GM10248 (cell line): ENCODE measurements around the gene TMA16.
"Not testable (repeated sequence)": the region's sequence is repeated elsewhere in the genome, so short reads cannot be mapped to it uniquely, and the experiment has no call there.

ENCODE experiments used
- CTCF ChIA-PET: fragments of 300-600 bp; sonication (Branson Sonifier 250); formaldehyde crosslinking; extraction: SDS; loops from one replicate; lab custom pipeline; 2021; ENCODE audit warnings: antibody characterized with exemption; lab: Yijun Ruan, JAX
- POLR2A ChIA-PET: fragments of 350-650 bp; sonication (Branson Sonifier 250); formaldehyde crosslinking; extraction: SDS; loops from one replicate; lab custom pipeline; 2020; ENCODE audit warnings: antibody characterized with exemption; lab: Yijun Ruan, JAX
- DNase-seq: peaks from one replicate; pipeline ENCODE4 v3.0.0; 2012; ENCODE audit errors: extremely low spot score
- CTCF ChIP-seq: IDR thresholded peaks from 2 replicates; pipeline ENCODE4 v1.5.1; 2012; ENCODE audit warnings: mild to moderate bottlenecking, low read depth; ENCODE audit errors: extremely low read depth, missing control alignments, control extremely low read depth

Gene TMA16

DNA sequence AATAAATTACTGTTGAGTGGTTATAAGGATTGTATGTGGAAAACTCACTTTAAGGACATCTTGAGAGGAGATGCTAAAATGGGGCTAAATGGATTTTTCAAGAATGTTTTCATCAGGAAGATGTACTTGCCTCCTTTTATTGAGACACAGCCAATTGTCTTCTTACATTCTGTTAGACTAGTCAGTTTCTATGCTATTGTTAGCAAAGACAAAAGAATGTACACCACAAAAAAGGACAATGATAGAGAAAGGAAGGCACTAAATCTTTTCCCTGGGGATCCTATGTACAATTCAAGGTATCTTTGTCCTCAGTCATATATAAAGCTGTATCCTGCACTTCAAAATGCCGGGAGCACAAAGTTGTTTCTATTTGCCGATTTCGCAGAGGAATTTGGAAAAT, 42.6 kb downstream of the TMA16 start:
- ChIA-PET CTCF (interaction anchor here (1.2 to 7.2 kb wide), 6 partner anchors 8 to 51 kb away, joined by 5 to 101 read pairs (median 11); no protein-coding TSS in a partner anchor), POLR2A (no interaction called here)
- no peak for TF ChIP-seq CTCF
- no peak for DNase-seq

- CTCF ChIA-PET = interaction anchor here (0.9 to 7.2 kb wide), 9 partner anchors 13 to 1043 kb away, joined by 3 to 101 read pairs (median 4); partner anchors contain the start of gene TMA16
- POLR2A ChIA-PET, DNase-seq: not testable (repeated sequence)
Observed at GRCh38 chr4:163538820-163539219, 44.3 kb downstream of the TMA16 start.

DNA sequence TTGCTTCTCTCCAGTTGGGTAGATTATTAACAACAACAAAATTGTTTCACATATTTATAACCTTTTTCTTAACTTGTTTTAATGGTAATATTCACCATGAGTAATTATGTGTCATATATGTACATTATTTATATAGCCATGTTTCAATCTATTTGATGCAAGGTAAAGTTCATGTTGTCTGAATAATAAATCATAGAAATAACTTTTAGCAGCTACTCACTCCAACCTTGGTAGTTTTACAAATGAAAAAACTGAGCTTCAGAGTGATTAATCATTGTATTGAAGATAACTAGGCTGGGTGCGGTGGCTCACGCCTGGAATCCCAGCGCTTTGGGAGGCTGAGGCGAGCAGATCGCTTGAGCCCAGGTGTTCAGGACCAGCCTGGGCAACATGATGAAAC, 46.0 kb downstream of the TMA16 start:
- POLR2A ChIA-PET = no interaction called here
- no peak for TF ChIP-seq CTCF
- DNase-seq = no peak
- CTCF ChIA-PET = interaction anchor here (1.0 to 7.2 kb wide), 8 partner anchors 9 to 1043 kb away, joined by 3 to 101 read pairs (median 8); partner anchors contain the start of gene TMA16

DNA sequence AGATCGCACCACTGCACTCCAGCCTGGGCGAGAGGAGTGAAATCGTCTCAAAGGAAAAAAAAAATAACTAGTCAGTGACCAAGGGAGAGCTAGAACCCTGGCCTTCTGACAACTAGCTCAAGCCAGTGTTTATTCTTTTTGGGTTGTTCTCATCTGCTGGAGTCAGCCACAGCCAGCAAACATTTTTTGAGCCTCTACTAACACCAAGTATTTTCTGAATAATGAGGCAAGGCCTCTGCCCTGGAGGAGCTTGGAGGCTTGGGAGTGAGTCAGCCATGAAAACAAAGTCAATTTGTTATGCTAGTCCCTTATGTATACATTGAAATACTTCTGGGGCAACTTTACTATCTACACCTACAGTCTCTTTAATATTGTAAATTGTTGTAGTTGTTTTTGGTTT, 46.5 kb downstream of the TMA16 start:
- TF ChIP-seq CTCF = no peak
- DNase-seq = no peak
- ChIA-PET POLR2A (no interaction called here), CTCF (interaction anchor here (1.0 to 7.2 kb wide), 6 partner anchors 10 to 1044 kb away, joined by 3 to 101 read pairs (median 22); partner anchors contain the start of gene TMA16)

DNA sequence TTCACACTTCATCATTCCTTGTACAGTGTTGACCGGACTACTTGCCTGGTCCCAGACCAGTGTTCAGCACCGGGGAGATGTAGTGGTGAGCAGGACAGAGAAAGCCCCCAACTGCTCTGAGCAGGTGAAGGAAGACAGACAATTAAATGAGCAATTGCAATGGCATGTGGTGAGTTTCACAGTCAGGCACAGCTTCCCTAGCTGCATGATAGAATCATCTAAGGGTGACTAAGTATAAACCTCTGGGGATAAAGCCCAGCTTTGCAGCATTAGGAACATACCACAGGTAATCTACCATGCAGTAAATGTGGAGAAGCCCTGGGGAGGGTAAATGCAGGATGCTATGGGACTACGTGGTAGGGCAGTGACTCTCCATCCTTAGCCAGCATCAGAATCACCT, 47.8 kb downstream of the TMA16 start:
- ChIA-PET CTCF (interaction anchor here (1.4 to 7.2 kb wide), 8 partner anchors 9 to 1189 kb away, joined by 4 to 101 read pairs (median 12); partner anchors contain the start of gene TMA16), POLR2A (no interaction called here)
- no peak for TF ChIP-seq CTCF
- no peak for DNase-seq

DNA sequence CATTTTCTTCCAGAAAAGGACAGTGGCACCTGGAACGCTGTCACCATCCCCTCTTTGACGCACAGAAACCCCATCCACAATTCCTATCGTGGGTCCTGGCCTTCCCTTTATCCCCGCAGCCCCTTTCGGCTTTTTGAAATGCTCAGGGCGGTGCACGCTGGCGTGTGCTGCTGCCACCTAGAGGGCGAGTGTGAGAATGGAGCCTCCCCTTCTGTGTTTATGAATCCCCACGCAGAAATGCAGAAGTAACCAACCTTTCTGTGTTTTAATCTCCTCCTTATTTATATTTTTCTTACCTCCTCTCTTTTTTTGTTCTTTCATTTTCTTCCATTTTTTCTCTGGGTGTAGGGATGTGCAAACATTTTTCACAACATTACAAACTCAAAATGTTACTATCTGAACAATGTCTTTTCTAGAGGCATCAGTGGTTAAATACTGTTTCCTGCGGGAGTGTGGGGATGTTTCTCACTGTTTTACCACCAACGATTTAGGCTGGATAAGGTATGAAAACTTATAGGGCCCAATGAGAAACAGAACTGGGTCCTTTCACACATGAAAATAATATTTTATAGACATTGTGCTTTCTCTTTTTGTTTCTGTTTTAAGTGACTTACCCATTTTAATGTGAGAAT, 50.0 kb downstream of the TMA16 start:
- POLR2A ChIA-PET = no interaction called here

More for the DNA sequence above, 50.0 kb downstream of the TMA16 start:
- CTCF ChIA-PET = interaction anchor here (0.7 to 6.7 kb wide), 12 partner anchors 8 to 1047 kb away, joined by 3 to 57 read pairs (median 4); no protein-coding TSS in a partner anchor
- peak; percentile 93 for TF ChIP-seq CTCF
- DNase-seq = peak; percentile 77
